Measurements from ENCODE around the gene SARS1.

Gene SARS1

GRCh38 chr1:109191377-109191776 lies 22.3 kb upstream of the SARS1 start:
- no peaks in the 10 kb centered on the region for H3K4me1 ChIP-seq (ENCODE audit: insufficient read depth, low read length)
- no peaks in the 10 kb centered on the region for H3K79me2 ChIP-seq (ENCODE audit: insufficient read depth, low read length)
- no peaks in the 10 kb centered on the region for H3K9me3 ChIP-seq (ENCODE audit: insufficient read depth, low read length, severe bottlenecking)
- no peaks in the 10 kb centered on the region; the same call in 1 of the 2 replicates for H4K20me1 ChIP-seq (ENCODE audit: insufficient read depth, low read length)
- DNase-seq = no peak
- H3K4me2 ChIP-seq (ENCODE audit: insufficient read depth, low read length) = no peak overlapping the region
- no peak overlapping the region for H2AFZ ChIP-seq (ENCODE audit: low read depth, low read length)
- H3K4me3 ChIP-seq (ENCODE audit: low read depth in 1 of 2, low read length in 2 of 2) = no peak overlapping the region
- TF ChIP-seq EZH2 (IDR thresholded peaks at IDR 0.05; ENCODE audit: borderline replicate concordance, low read depth, low read length, severe bottlenecking) (no peak), CTCF (IDR thresholded peaks at IDR 0.05; ENCODE audit: borderline replicate concordance, extremely low read depth, low read length, poor library complexity, severe bottlenecking) (no peak)
- no peak overlapping the region for H3K27ac ChIP-seq (ENCODE audit: low read length)
- peaks cover 29% of the 10 kb centered on the region for H3K27me3 ChIP-seq (ENCODE audit: insufficient read depth, low read length, poor library complexity)
- H3K9ac ChIP-seq (ENCODE audit: low read depth, low read length) = no peak overlapping the region
- H3K36me3 ChIP-seq (ENCODE audit: insufficient read depth, low read length) = no peaks in the 10 kb centered on the region
- no peak for ATAC-seq (ENCODE audit: insufficient read depth, low read depth)

DNA sequence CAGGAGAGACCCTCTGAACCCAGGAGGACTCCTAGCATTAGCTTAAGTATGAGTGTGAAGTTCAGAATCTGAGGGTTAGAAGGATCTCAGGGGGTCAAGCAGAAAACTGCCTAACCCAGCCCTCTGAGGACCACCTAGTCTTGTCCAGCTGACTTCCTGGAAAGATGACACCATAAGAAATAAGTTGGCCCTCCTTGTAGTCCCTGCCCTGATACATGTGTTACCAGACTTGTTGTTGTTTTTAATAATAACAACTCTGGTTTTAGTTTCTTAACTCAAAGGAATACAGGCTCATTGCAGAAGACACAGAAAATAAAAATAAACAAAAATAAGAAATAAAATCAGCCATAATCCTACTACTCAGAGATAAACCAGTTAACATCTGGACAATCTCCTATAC lies 21.8 kb upstream of the SARS1 start:
- Histone ChIP-seq H3K27me3 (ENCODE audit: insufficient read depth, low read length, poor library complexity) (peaks cover 24% of the 10 kb centered on the region), H3K27ac (ENCODE audit: low read length) (no peak overlapping the region), H3K9ac (ENCODE audit: low read depth, low read length) (no peak overlapping the region), H3K9me3 (ENCODE audit: insufficient read depth, low read length, severe bottlenecking) (no peaks in the 10 kb centered on the region), H3K36me3 (ENCODE audit: insufficient read depth, low read length) (no peaks in the 10 kb centered on the region), H3K4me2 (ENCODE audit: insufficient read depth, low read length) (no peak overlapping the region), H3K79me2 (ENCODE audit: insufficient read depth, low read length) (no peaks in the 10 kb centered on the region), H3K4me1 (ENCODE audit: insufficient read depth, low read length) (no peaks in the 10 kb centered on the region), H3K4me3 (ENCODE audit: low read depth in 1 of 2, low read length in 2 of 2) (no peak overlapping the region), H2AFZ (ENCODE audit: low read depth, low read length) (no peak overlapping the region), H4K20me1 (ENCODE audit: insufficient read depth, low read length) (no peaks in the 10 kb centered on the region; the same call in 1 of the 2 replicates)
- TF ChIP-seq EZH2 (IDR thresholded peaks at IDR 0.05; ENCODE audit: borderline replicate concordance, low read depth, low read length, severe bottlenecking) (no peak), CTCF (IDR thresholded peaks at IDR 0.05; ENCODE audit: borderline replicate concordance, extremely low read depth, low read length, poor library complexity, severe bottlenecking) (no peak)
- no peak for DNase-seq
- no peak for ATAC-seq (ENCODE audit: insufficient read depth, low read depth)

GRCh38 chr1:109192433-109192832 lies 21.3 kb upstream of the SARS1 start:
- Histone ChIP-seq H3K27me3 (ENCODE audit: insufficient read depth, low read length, poor library complexity) (peaks cover 20% of the 10 kb centered on the region), H3K36me3 (ENCODE audit: insufficient read depth, low read length) (no peaks in the 10 kb centered on the region), H3K4me3 (ENCODE audit: low read depth in 1 of 2, low read length in 2 of 2) (no peak overlapping the region), H3K9ac (ENCODE audit: low read depth, low read length) (no peak overlapping the region), H3K79me2 (ENCODE audit: insufficient read depth, low read length) (no peaks in the 10 kb centered on the region), H3K9me3 (ENCODE audit: insufficient read depth, low read length, severe bottlenecking) (no peaks in the 10 kb centered on the region), H4K20me1 (ENCODE audit: insufficient read depth, low read length) (no peaks in the 10 kb centered on the region), H3K4me1 (ENCODE audit: insufficient read depth, low read length) (no peaks in the 10 kb centered on the region), H3K27ac (ENCODE audit: low read length) (no peak overlapping the region), H3K4me2 (ENCODE audit: insufficient read depth, low read length) (no peak overlapping the region), H2AFZ (ENCODE audit: low read depth, low read length) (no peak overlapping the region)
- no peak for DNase-seq
- no peak for ATAC-seq (ENCODE audit: insufficient read depth, low read depth)
- no peak for TF ChIP-seq CTCF (IDR thresholded peaks at IDR 0.05; ENCODE audit: borderline replicate concordance, extremely low read depth, low read length, poor library complexity, severe bottlenecking)

Measured in DND-41 (cell line).